ENCODE measurements around the gene ARRDC5. TPM values are rescaled to one million over a fixed set of nuclear protein-coding genes. Genes with fewer than 3 reads are reported as not detected.

The ARRDC5 gene
- total and polyA plus RNA-seq, 2 donors (not counting 3 experiments of a cell fraction or from before 2014, with no cell fraction given), result 0.04 TPM; not detected in 1

- CTCF ChIA-PET, result interaction anchor here (1.1 to 1.5 kb wide), 4 partner anchors 49 to 115 kb away, joined by 3 to 8 read pairs (median 3); no protein-coding TSS in a partner anchor
- no TSS peak for BruUV-seq (replicated peaks)
Measured at GRCh38 chr19:4916292-4917082, 13.8 kb upstream of the ARRDC5 start.

GRCh38 chr19:4914736-4915501, 12.2 kb upstream of the ARRDC5 start:
- peak; percentile 37 for TF ChIP-seq JUN (IDR thresholded peaks at IDR 0.05; ENCODE audit: borderline replicate concordance, insufficient read depth, insufficient read length, low read depth)
- no peak for TF ChIP-seq POLR2A (IDR thresholded peaks at IDR 0.05; ENCODE audit: low read depth, low read length)
- TF ChIP-seq FOS (IDR thresholded peaks at IDR 0.05; ENCODE audit: borderline replicate concordance, insufficient read depth, low read length), result peak; percentile 47
- Histone ChIP-seq H4K20me1 (replicated peaks; ENCODE audit: control insufficient read depth, extremely low read depth, insufficient read depth, low read length) (no peaks in the 10 kb centered on the region), H3K27ac (ENCODE audit: insufficient read depth, low read depth, low read length) (peak overlapping the region; percentile 57), H3K9ac (replicated peaks; ENCODE audit: extremely low read depth, insufficient read depth, low read length) (no peak overlapping the region), H3K9me3 (replicated peaks; ENCODE audit: control insufficient read depth, insufficient read depth, low read length) (no peaks in the 10 kb centered on the region), H2AFZ (ENCODE audit: low read depth, low read length) (no peak overlapping the region), H3K36me3 (ENCODE audit: control insufficient read depth in 2 of 2, extremely low read depth in 1 of 2, insufficient read depth in 2 of 2, low read length in 2 of 2) (no peaks in the 10 kb centered on the region), H3K4me3 (replicated peaks in 1 of 3; ENCODE audit: insufficient read depth in 1 of 3, low read depth in 1 of 3, low read length in 3 of 3) (no peak overlapping the region), H3K4me1 (ENCODE audit: control insufficient read depth, extremely low read depth, insufficient read depth, low read length) (peaks cover 46% of the 10 kb centered on the region), H3K79me2 (ENCODE audit: control insufficient read depth, insufficient read depth, low read length) (peaks cover 83% of the 10 kb centered on the region), H3K27me3 (ENCODE audit: control insufficient read depth in 2 of 2, insufficient read depth in 2 of 2, low read length in 2 of 2) (no peaks in the 10 kb centered on the region), H3K9me1 (replicated peaks; ENCODE audit: control insufficient read depth, extremely low read depth, insufficient read depth, low read length) (no peaks in the 10 kb centered on the region), H3K4me2 (ENCODE audit: insufficient read depth, low read length) (no peak overlapping the region)
- ChIA-PET CTCF (interaction anchor here (1.0 to 2.0 kb wide), 4 partner anchors 42 to 116 kb away, joined by 3 to 7 read pairs (median 6); no protein-coding TSS in a partner anchor), POLR2A (no interaction called here)
- DNase-seq (ENCODE audit: low read depth, low spot score) (peak; percentile 21), FAIRE-seq (peak; percentile 95)
- intact Hi-C loops (cut with micrococcal nuclease) (loop anchor here (5.0 to 10.0 kb wide), 2 partner anchors 180 to 1827 kb away; no protein-coding TSS in a partner anchor), dilution Hi-C loops (cut with MboI; ENCODE audit: extremely low pct_ligation_motif_present, low sequenced_read_pairs) (no loop called here)
- no TSS peak for BruUV-seq (replicated peaks)

More at GRCh38 chr19:4916292-4917082, 13.8 kb upstream of the ARRDC5 start:
- Histone ChIP-seq H3K36me3 (ENCODE audit: control insufficient read depth in 2 of 2, extremely low read depth in 1 of 2, insufficient read depth in 2 of 2, low read length in 2 of 2) (no peaks in the 10 kb centered on the region), H4K20me1 (replicated peaks; ENCODE audit: control insufficient read depth, extremely low read depth, insufficient read depth, low read length) (no peaks in the 10 kb centered on the region), H3K27ac (ENCODE audit: insufficient read depth, low read depth, low read length) (peak overlapping the region; percentile 57), H2AFZ (ENCODE audit: low read depth, low read length) (peak overlapping the region; percentile 43), H3K9ac (replicated peaks; ENCODE audit: extremely low read depth, insufficient read depth, low read length) (peak overlapping the region; percentile 24), H3K4me3 (replicated peaks in 1 of 3; ENCODE audit: insufficient read depth in 1 of 3, low read depth in 1 of 3, low read length in 3 of 3) (peak overlapping the region in 1 of 3 experiments; percentile 8), H3K4me2 (ENCODE audit: insufficient read depth, low read length) (peak overlapping the region; percentile 40), H3K79me2 (ENCODE audit: control insufficient read depth, insufficient read depth, low read length) (peaks cover 86% of the 10 kb centered on the region), H3K9me1 (replicated peaks; ENCODE audit: control insufficient read depth, extremely low read depth, insufficient read depth, low read length) (no peaks in the 10 kb centered on the region), H3K27me3 (ENCODE audit: control insufficient read depth in 2 of 2, insufficient read depth in 2 of 2, low read length in 2 of 2) (no peaks in the 10 kb centered on the region), H3K4me1 (ENCODE audit: control insufficient read depth, extremely low read depth, insufficient read depth, low read length) (peaks cover 34% of the 10 kb centered on the region), H3K9me3 (replicated peaks; ENCODE audit: control insufficient read depth, insufficient read depth, low read length) (no peaks in the 10 kb centered on the region)
- dilution Hi-C loops (cut with MboI; ENCODE audit: extremely low pct_ligation_motif_present, low sequenced_read_pairs) (no loop called here), intact Hi-C loops (cut with micrococcal nuclease) (loop anchor here (10.0 kb wide), 1 partner anchor 182 kb away; no protein-coding TSS in a partner anchor)
- POLR2A ChIA-PET, result interaction anchor here (0.9 kb wide), 1 partner anchor 50 kb away, joined by 8 read pairs; no protein-coding TSS in a partner anchor
- DNase-seq (ENCODE audit: low read depth, low spot score) (peak; percentile 19), FAIRE-seq (peak; percentile 90)
- peak; percentile 51 for TF ChIP-seq POLR2AphosphoS5 (IDR thresholded peaks at IDR 0.05; ENCODE audit: insufficient read depth, low read depth, low read length)
- TF ChIP-seq GATA2 (IDR thresholded peaks at IDR 0.05; ENCODE audit: insufficient read depth, insufficient read length, low read depth, low read length), result no peak
